ENCODE results near the gene CNNM1. TPM values are rescaled to one million over a fixed set of nuclear protein-coding genes. Genes with fewer than 3 reads are reported as not detected.

CNNM1 gene
- total and polyA plus RNA-seq, 2 donors from 2014 or later, result 0.49 to 0.85 TPM

DNA sequence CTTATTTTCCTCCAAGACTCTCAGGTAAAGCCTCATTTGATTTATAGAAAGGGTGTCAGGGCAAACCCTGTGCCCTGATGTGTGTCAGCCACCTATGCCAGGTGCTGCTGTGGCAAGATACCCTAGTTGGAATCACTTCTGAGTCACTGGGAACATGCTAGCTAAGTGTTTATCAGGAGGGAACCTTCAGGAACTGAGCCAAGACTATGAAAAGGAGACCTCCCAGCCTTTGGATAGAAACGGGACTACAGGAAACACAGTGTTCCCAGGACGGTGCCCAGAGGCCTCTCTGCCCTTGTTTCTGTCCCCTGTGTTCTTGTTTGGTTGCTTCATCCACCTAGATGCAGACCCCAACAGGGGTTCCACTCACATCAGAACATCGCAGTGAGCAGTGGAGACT is 28.5 kb downstream of the CNNM1 start:
- no peaks in the 10 kb centered on the region for H3K9me3 ChIP-seq (ENCODE audit: control insufficient read depth in 2 of 3, insufficient read depth in 1 of 3, low read length in 3 of 3)
- no peak overlapping the region for H3K9ac ChIP-seq (ENCODE audit: low read length in 3 of 3)
- no peak for DNase-seq
- no peaks in the 10 kb centered on the region for H3K27me3 ChIP-seq (ENCODE audit: control insufficient read depth, insufficient read depth, low read length)
- no peaks in the 10 kb centered on the region for H3K36me3 ChIP-seq (ENCODE audit: control insufficient read depth in 2 of 3, insufficient read depth in 3 of 3, low read length in 3 of 3)
- H3K4me3 ChIP-seq (ENCODE audit: low read length in 3 of 3), result no peak overlapping the region
- H3K27ac ChIP-seq (ENCODE audit: low read depth in 2 of 2, low read length in 2 of 2), result no peak overlapping the region
- intact Hi-C loops (cut with DNase I), result no loop called here
- TF ChIP-seq, protein P1, sequence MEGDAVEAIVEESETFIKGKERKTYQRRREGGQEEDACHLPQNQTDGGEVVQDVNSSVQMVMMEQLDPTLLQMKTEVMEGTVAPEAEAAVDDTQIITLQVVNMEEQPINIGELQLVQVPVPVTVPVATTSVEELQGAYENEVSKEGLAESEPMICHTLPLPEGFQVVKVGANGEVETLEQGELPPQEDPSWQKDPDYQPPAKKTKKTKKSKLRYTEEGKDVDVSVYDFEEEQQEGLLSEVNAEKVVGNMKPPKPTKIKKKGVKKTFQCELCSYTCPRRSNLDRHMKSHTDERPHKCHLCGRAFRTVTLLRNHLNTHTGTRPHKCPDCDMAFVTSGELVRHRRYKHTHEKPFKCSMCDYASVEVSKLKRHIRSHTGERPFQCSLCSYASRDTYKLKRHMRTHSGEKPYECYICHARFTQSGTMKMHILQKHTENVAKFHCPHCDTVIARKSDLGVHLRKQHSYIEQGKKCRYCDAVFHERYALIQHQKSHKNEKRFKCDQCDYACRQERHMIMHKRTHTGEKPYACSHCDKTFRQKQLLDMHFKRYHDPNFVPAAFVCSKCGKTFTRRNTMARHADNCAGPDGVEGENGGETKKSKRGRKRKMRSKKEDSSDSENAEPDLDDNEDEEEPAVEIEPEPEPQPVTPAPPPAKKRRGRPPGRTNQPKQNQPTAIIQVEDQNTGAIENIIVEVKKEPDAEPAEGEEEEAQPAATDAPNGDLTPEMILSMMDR (IDR thresholded peaks at IDR 0.05; ENCODE audit: borderline replicate concordance, extremely low read depth, insufficient read depth), result no peak
- no peak for FAIRE-seq
- no peaks in the 10 kb centered on the region for H3K4me1 ChIP-seq (ENCODE audit: control insufficient read depth in 2 of 3, insufficient read depth in 2 of 3, low read depth in 1 of 3, low read length in 3 of 3)

DNA sequence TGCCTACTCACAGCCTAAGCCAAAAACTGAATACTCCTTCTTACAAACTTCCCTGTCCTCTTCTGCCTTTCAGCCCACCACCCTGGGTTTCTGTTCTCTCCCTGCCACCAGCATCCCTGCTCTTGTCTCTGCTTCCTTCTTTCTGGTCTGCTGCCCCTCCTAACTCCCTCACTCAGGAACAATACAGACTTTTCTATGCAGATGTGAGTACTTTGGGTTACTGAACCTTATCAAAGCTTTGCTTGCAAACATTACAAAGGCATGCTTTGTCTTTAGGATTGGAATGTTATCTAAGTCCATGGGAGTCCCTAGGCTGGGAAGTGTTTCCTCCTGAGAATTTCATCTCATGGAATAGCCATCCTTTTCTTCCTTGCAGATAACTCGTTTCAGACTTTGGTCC is 28.9 kb downstream of the CNNM1 start:
- Histone ChIP-seq H3K4me1 (ENCODE audit: control insufficient read depth in 2 of 3, insufficient read depth in 2 of 3, low read depth in 1 of 3, low read length in 3 of 3) (no peaks in the 10 kb centered on the region), H3K9me3 (ENCODE audit: control insufficient read depth in 2 of 3, insufficient read depth in 1 of 3, low read length in 3 of 3) (no peaks in the 10 kb centered on the region), H3K27ac (ENCODE audit: low read depth in 2 of 2, low read length in 2 of 2) (no peak overlapping the region), H3K9ac (ENCODE audit: low read length in 3 of 3) (no peak overlapping the region), H3K36me3 (ENCODE audit: control insufficient read depth in 2 of 3, insufficient read depth in 3 of 3, low read length in 3 of 3) (no peaks in the 10 kb centered on the region), H3K4me3 (ENCODE audit: low read length in 3 of 3) (no peak overlapping the region), H3K27me3 (ENCODE audit: control insufficient read depth, insufficient read depth, low read length) (no peaks in the 10 kb centered on the region)
- DNase-seq (no peak), FAIRE-seq (no peak)
- intact Hi-C loops (cut with DNase I), result no loop called here
- TF ChIP-seq, protein P1 (IDR thresholded peaks at IDR 0.05; ENCODE audit: borderline replicate concordance, extremely low read depth, insufficient read depth), result no peak

DNA sequence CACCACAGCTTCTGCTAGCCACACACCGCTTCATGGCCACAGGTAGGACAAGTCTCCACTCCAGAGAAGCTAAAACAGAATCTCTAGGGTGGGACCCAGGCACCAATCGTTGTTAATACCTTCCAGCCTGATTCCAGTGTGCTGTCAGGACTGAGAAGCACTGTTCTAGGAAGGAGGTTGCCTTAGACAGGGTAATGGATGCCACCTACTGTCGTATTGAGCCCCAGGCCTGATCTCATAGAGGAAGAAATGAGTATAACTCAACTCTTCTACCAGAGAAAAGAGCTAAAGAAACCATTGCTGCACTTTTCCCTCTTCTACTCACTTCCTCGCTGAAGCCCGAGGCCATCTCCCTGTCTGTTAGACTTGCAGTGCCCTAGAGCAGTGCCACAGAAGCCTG is 31.8 kb downstream of the CNNM1 start:
- no peak overlapping the region for H3K27ac ChIP-seq (ENCODE audit: low read depth in 2 of 2, low read length in 2 of 2)
- H3K27me3 ChIP-seq (ENCODE audit: control insufficient read depth, insufficient read depth, low read length), result no peaks in the 10 kb centered on the region
- H3K9ac ChIP-seq (ENCODE audit: low read length in 3 of 3), result no peak overlapping the region
- DNase-seq (no peak), FAIRE-seq (no peak)
- H3K9me3 ChIP-seq (ENCODE audit: control insufficient read depth in 2 of 3, insufficient read depth in 1 of 3, low read length in 3 of 3), result no peaks in the 10 kb centered on the region
- no peaks in the 10 kb centered on the region for H3K36me3 ChIP-seq (ENCODE audit: control insufficient read depth in 2 of 3, insufficient read depth in 3 of 3, low read length in 3 of 3)
- H3K4me3 ChIP-seq (ENCODE audit: low read length in 3 of 3), result no peak overlapping the region
- intact Hi-C loops (cut with DNase I), result no loop called here
- TF ChIP-seq, protein P1 (IDR thresholded peaks at IDR 0.05; ENCODE audit: borderline replicate concordance, extremely low read depth, insufficient read depth), result no peak
- no peaks in the 10 kb centered on the region for H3K4me1 ChIP-seq (ENCODE audit: control insufficient read depth in 2 of 3, insufficient read depth in 2 of 3, low read depth in 1 of 3, low read length in 3 of 3)

DNA sequence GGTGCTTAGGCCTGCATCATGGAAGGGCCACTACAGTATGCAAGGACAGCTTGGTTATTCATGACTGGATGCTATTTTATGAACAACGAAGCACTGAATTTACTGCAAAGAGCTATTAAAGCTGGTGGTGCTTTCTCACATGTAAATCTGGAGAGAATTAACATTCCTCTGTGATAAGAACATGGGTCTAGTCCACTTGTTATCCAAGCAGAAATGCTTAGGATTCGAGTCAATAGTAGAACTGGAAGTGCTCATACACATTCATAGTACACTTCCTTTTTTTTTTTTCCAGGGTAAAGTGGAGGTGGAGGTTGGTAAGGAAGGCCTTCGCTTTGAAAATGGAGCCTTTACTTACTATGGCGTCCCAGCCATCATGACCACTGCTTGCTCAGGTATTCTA is 35.0 kb downstream of the CNNM1 start:
- Histone ChIP-seq H3K27ac (ENCODE audit: low read depth in 2 of 2, low read length in 2 of 2) (no peak overlapping the region), H3K36me3 (ENCODE audit: control insufficient read depth in 2 of 3, insufficient read depth in 3 of 3, low read length in 3 of 3) (no peaks in the 10 kb centered on the region), H3K4me1 (ENCODE audit: control insufficient read depth in 2 of 3, insufficient read depth in 2 of 3, low read depth in 1 of 3, low read length in 3 of 3) (no peaks in the 10 kb centered on the region), H3K9me3 (ENCODE audit: control insufficient read depth in 2 of 3, insufficient read depth in 1 of 3, low read length in 3 of 3) (no peaks in the 10 kb centered on the region), H3K27me3 (ENCODE audit: control insufficient read depth, insufficient read depth, low read length) (no peaks in the 10 kb centered on the region), H3K9ac (ENCODE audit: low read length in 3 of 3) (no peak overlapping the region), H3K4me3 (ENCODE audit: low read length in 3 of 3) (no peak overlapping the region)
- DNase-seq, result no peak
- FAIRE-seq, result no peak
- intact Hi-C loops (cut with DNase I), result no loop called here
- TF ChIP-seq, protein P1 (IDR thresholded peaks at IDR 0.05; ENCODE audit: borderline replicate concordance, extremely low read depth, insufficient read depth), result no peak

All from kidney (tissue), 14 donors.